Measurements from ENCODE around the gene PLEK. TPM values are rescaled to one million over a fixed set of nuclear protein-coding genes. Genes with fewer than 3 reads are reported as not detected.

Gene PLEK
- total and polyA plus RNA-seq, 4 donors: 3.3 to 32.9 (median 13.4) TPM

GRCh38 chr2:68413466-68413865, 48.4 kb downstream of the PLEK start:
- no peaks in the 10 kb centered on the region for H3K4me1 ChIP-seq (ENCODE audit: control insufficient read depth in 1 of 2, insufficient read depth in 2 of 2, low read length in 2 of 2)
- no peak overlapping the region for H3K27ac ChIP-seq (ENCODE audit: low read depth in 1 of 2, low read length in 2 of 2)
- no peaks in the 10 kb centered on the region for H3K27me3 ChIP-seq (ENCODE audit: control insufficient read depth in 1 of 2, insufficient read depth in 2 of 2, low read length in 1 of 2)
- no peak overlapping the region for H3K4me3 ChIP-seq (ENCODE audit: low read length in 2 of 2)
- DNase-seq (no peak), ATAC-seq (ENCODE audit: low FRiP score) (no peak)
- no peaks in the 10 kb centered on the region for H3K36me3 ChIP-seq (ENCODE audit: control insufficient read depth in 1 of 2, insufficient read depth in 2 of 2, low read length in 1 of 2)
- no peaks in the 10 kb centered on the region for H3K9me3 ChIP-seq (ENCODE audit: control insufficient read depth, low read length)
- intact Hi-C loops (cut with DNase I): no loop called here
- WGBS, 2 donors: 94 to 98% methylated on average over 2 of the region's 2 CpGs

- H3K36me3 ChIP-seq (ENCODE audit: control insufficient read depth in 1 of 2, insufficient read depth in 2 of 2, low read length in 1 of 2): no peaks in the 10 kb centered on the region
- H3K4me1 ChIP-seq (ENCODE audit: control insufficient read depth in 1 of 2, insufficient read depth in 2 of 2, low read length in 2 of 2): no peaks in the 10 kb centered on the region
- no peak overlapping the region for H3K4me3 ChIP-seq (ENCODE audit: low read length in 2 of 2)
- intact Hi-C loops (cut with DNase I): no loop called here
- no peaks in the 10 kb centered on the region for H3K27me3 ChIP-seq (ENCODE audit: control insufficient read depth in 1 of 2, insufficient read depth in 2 of 2, low read length in 1 of 2)
- ATAC-seq (ENCODE audit: low FRiP score) (no peak), DNase-seq (no peak)
- H3K27ac ChIP-seq (ENCODE audit: low read depth in 1 of 2, low read length in 2 of 2): no peak overlapping the region
- no peaks in the 10 kb centered on the region for H3K9me3 ChIP-seq (ENCODE audit: control insufficient read depth, low read length)
Measured at GRCh38 chr2:68414452-68414851, 49.4 kb downstream of the PLEK start.

- no peak for DNase-seq
- no peak overlapping the region for H3K4me3 ChIP-seq (ENCODE audit: low read length in 2 of 2)
- no peaks in the 10 kb centered on the region for H3K27me3 ChIP-seq (ENCODE audit: control insufficient read depth in 1 of 2, insufficient read depth in 2 of 2, low read length in 1 of 2)
- H3K9me3 ChIP-seq (ENCODE audit: control insufficient read depth, low read length): no peaks in the 10 kb centered on the region
- H3K36me3 ChIP-seq (ENCODE audit: control insufficient read depth in 1 of 2, insufficient read depth in 2 of 2, low read length in 1 of 2): no peaks in the 10 kb centered on the region
- no peaks in the 10 kb centered on the region for H3K4me1 ChIP-seq (ENCODE audit: control insufficient read depth in 1 of 2, insufficient read depth in 2 of 2, low read length in 2 of 2)
- WGBS, 2 donors: 67 to 74% methylated on average over 3 of the region's 3 CpGs
- intact Hi-C loops (cut with DNase I): no loop called here
- no peak for ATAC-seq (ENCODE audit: low FRiP score)
- H3K27ac ChIP-seq (ENCODE audit: low read depth in 1 of 2, low read length in 2 of 2): no peak overlapping the region
Measured at GRCh38 chr2:68414876-68415275, 49.8 kb downstream of the PLEK start.

- Histone ChIP-seq H3K9me3 (ENCODE audit: control insufficient read depth, low read length) (no peaks in the 10 kb centered on the region), H3K4me1 (ENCODE audit: control insufficient read depth in 1 of 2, insufficient read depth in 2 of 2, low read length in 2 of 2) (no peaks in the 10 kb centered on the region), H3K36me3 (ENCODE audit: control insufficient read depth in 1 of 2, insufficient read depth in 2 of 2, low read length in 1 of 2) (no peaks in the 10 kb centered on the region), H3K27me3 (ENCODE audit: control insufficient read depth in 1 of 2, insufficient read depth in 2 of 2, low read length in 1 of 2) (no peaks in the 10 kb centered on the region), H3K4me3 (ENCODE audit: low read length in 2 of 2) (no peak overlapping the region), H3K27ac (ENCODE audit: low read depth in 1 of 2, low read length in 2 of 2) (no peak overlapping the region)
- no peak for ATAC-seq (ENCODE audit: low FRiP score)
- intact Hi-C loops (cut with DNase I): no loop called here
- DNase-seq: no peak
Measured at GRCh38 chr2:68415521-68415920, 50.4 kb downstream of the PLEK start.

GRCh38 chr2:68416081-68416675, 51.1 kb downstream of the PLEK start:
- 95% methylated on average over 9 of the region's 9 CpGs for WGBS, 2 donors
- intact Hi-C loops (cut with DNase I): no loop called here

GRCh38 chr2:68417926-68418325, 52.8 kb downstream of the PLEK start:
- Histone ChIP-seq H3K27ac (ENCODE audit: low read depth in 1 of 2, low read length in 2 of 2) (no peak overlapping the region), H3K9me3 (ENCODE audit: control insufficient read depth, low read length) (no peaks in the 10 kb centered on the region), H3K4me3 (ENCODE audit: low read length in 2 of 2) (no peak overlapping the region), H3K36me3 (ENCODE audit: control insufficient read depth in 1 of 2, insufficient read depth in 2 of 2, low read length in 1 of 2) (no peaks in the 10 kb centered on the region), H3K4me1 (ENCODE audit: control insufficient read depth in 1 of 2, insufficient read depth in 2 of 2, low read length in 2 of 2) (no peaks in the 10 kb centered on the region), H3K27me3 (ENCODE audit: control insufficient read depth in 1 of 2, insufficient read depth in 2 of 2, low read length in 1 of 2) (no peaks in the 10 kb centered on the region)
- DNase-seq: no peak
- 70 to 98% methylated on average over 1 of the region's 1 CpG for WGBS, 2 donors
- intact Hi-C loops (cut with DNase I): no loop called here
- ATAC-seq (ENCODE audit: low FRiP score): no peak

More at GRCh38 chr2:68416081-68416675, 51.1 kb downstream of the PLEK start:
- no peaks in the 10 kb centered on the region for H3K36me3 ChIP-seq (ENCODE audit: control insufficient read depth in 1 of 2, insufficient read depth in 2 of 2, low read length in 1 of 2)
- no peaks in the 10 kb centered on the region for H3K9me3 ChIP-seq (ENCODE audit: control insufficient read depth, low read length)
- H3K4me3 ChIP-seq (ENCODE audit: low read length in 2 of 2): no peak overlapping the region
- no peak for DNase-seq
- H3K4me1 ChIP-seq (ENCODE audit: control insufficient read depth in 1 of 2, insufficient read depth in 2 of 2, low read length in 2 of 2): no peaks in the 10 kb centered on the region
- no peaks in the 10 kb centered on the region for H3K27me3 ChIP-seq (ENCODE audit: control insufficient read depth in 1 of 2, insufficient read depth in 2 of 2, low read length in 1 of 2)
- no peak for ATAC-seq (ENCODE audit: low FRiP score)
- no peak overlapping the region for H3K27ac ChIP-seq (ENCODE audit: low read depth in 1 of 2, low read length in 2 of 2)

- Histone ChIP-seq H3K27me3 (ENCODE audit: control insufficient read depth in 1 of 2, insufficient read depth in 2 of 2, low read length in 1 of 2) (no peaks in the 10 kb centered on the region), H3K9me3 (ENCODE audit: control insufficient read depth, low read length) (no peaks in the 10 kb centered on the region), H3K4me1 (ENCODE audit: control insufficient read depth in 1 of 2, insufficient read depth in 2 of 2, low read length in 2 of 2) (no peaks in the 10 kb centered on the region), H3K27ac (ENCODE audit: low read depth in 1 of 2, low read length in 2 of 2) (no peak overlapping the region), H3K36me3 (ENCODE audit: control insufficient read depth in 1 of 2, insufficient read depth in 2 of 2, low read length in 1 of 2) (no peaks in the 10 kb centered on the region), H3K4me3 (ENCODE audit: low read length in 2 of 2) (no peak overlapping the region)
- ATAC-seq (ENCODE audit: low FRiP score) (no peak), DNase-seq (no peak)
- 65 to 83% methylated on average over 1 of the region's 1 CpG for WGBS, 2 donors
- intact Hi-C loops (cut with DNase I): no loop called here
Measured at GRCh38 chr2:68418419-68418818, 53.3 kb downstream of the PLEK start.

DNA sequence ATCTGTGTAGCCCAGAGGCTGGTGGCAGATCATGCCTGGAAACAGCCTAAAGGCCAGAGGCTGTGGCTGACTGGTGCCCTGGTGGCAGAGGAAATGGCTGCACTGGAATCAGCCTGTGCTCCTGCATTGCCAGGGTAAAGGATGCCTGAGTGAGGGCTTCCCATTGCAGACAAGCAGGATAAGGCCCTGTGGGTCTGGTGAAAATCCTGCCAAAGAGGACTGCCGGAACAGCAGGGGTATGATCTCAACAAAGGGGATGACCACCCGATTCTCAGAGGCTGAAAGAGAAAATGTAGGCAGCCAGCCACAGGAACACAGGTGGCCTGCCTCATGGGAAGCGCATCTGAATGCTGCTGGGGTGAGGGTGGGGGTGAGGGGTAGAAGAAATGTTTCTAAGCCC, 53.8 kb downstream of the PLEK start:
- Histone ChIP-seq H3K27ac (ENCODE audit: low read depth in 1 of 2, low read length in 2 of 2) (no peak overlapping the region), H3K9me3 (ENCODE audit: control insufficient read depth, low read length) (no peaks in the 10 kb centered on the region), H3K4me3 (ENCODE audit: low read length in 2 of 2) (no peak overlapping the region), H3K36me3 (ENCODE audit: control insufficient read depth in 1 of 2, insufficient read depth in 2 of 2, low read length in 1 of 2) (no peaks in the 10 kb centered on the region), H3K27me3 (ENCODE audit: control insufficient read depth in 1 of 2, insufficient read depth in 2 of 2, low read length in 1 of 2) (peaks cover 0 to 3% of the 10 kb centered on the region in 2 donors), H3K4me1 (ENCODE audit: control insufficient read depth in 1 of 2, insufficient read depth in 2 of 2, low read length in 2 of 2) (no peaks in the 10 kb centered on the region)
- intact Hi-C loops (cut with DNase I): no loop called here
- WGBS, 2 donors: 89 to 92% methylated on average over 3 of the region's 3 CpGs
- no peak for ATAC-seq (ENCODE audit: low FRiP score)
- DNase-seq: no peak

DNA sequence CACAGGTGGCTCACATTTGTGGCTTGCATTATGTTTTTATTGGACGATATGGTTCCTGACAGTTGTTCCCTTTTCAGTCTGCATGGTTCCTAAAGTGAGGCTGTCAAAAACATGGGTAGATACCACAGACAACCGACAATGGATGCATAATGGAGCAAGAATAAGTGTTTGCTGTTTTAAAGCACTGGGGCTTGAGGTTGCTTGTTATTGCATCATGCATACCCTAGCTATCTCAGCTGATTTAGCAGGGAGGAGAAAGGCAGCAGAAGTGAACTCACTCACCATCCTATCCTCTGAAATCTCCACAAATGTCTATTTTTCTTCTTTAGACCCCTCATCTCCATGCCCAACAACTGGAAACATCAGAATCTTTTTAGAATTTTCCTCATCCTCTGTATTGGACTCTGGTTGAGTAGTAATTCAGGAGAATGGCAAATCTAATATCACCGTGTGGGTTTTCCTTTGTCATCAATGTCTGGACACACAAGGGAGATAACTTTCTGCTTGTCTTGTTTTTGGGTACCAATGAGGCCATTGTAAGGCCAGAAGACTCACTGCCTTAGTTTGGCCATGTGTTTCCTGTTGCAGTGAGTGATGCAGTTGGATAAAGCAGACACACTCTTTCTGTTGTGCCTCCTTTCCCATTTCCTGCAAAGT, 55.3 kb downstream of the PLEK start:
- Histone ChIP-seq H3K4me3 (ENCODE audit: low read length in 2 of 2) (no peak overlapping the region), H3K27me3 (ENCODE audit: control insufficient read depth in 1 of 2, insufficient read depth in 2 of 2, low read length in 1 of 2) (peaks cover 0 to 3% of the 10 kb centered on the region in 2 donors), H3K36me3 (ENCODE audit: control insufficient read depth in 1 of 2, insufficient read depth in 2 of 2, low read length in 1 of 2) (no peaks in the 10 kb centered on the region), H3K27ac (ENCODE audit: low read depth in 1 of 2, low read length in 2 of 2) (no peak overlapping the region), H3K9me3 (ENCODE audit: control insufficient read depth, low read length) (no peaks in the 10 kb centered on the region), H3K4me1 (ENCODE audit: control insufficient read depth in 1 of 2, insufficient read depth in 2 of 2, low read length in 2 of 2) (no peaks in the 10 kb centered on the region)
- ATAC-seq (ENCODE audit: low FRiP score): no peak
- DNase-seq: no peak
- intact Hi-C loops (cut with DNase I): no loop called here
- WGBS, 2 donors: 70 to 75% methylated on average over 3 of the region's 3 CpGs
